Kidney (tissue), 14 donors: Measurements from ENCODE around the gene OR51B6. TPM values are rescaled to one million over a fixed set of nuclear protein-coding genes. Genes with fewer than 3 reads are reported as not detected.

Experiments used
- DNase-seq, 5 donors: peaks; one replicate each; pipeline ENCODE4 v3.0.0-alpha.2; 2013 to 2020
- FAIRE-seq: peaks from 2 replicates; lab custom pipeline; 2012; peaks lifted over from hg19 to GRCh38; lab: Jason Lieb, UNC
- H3K27ac ChIP-seq, 2 donors: one replicate each; pipeline ENCODE4 v1.7.0; 2013; ENCODE audit warnings: low read depth in 2 of 2, low read length in 2 of 2, inconsistent platforms in 1 of 2
- H3K27me3 ChIP-seq: one replicate; pipeline ENCODE4 v1.7.1; 2013; ENCODE audit warnings: low read length, inconsistent platforms; ENCODE audit not compliant: control insufficient read depth, insufficient read depth
- H3K36me3 ChIP-seq, 3 donors: one replicate each; pipeline versions ENCODE4 v1.7.0 to v1.7.1; 2013; ENCODE audit warnings: low read length in 3 of 3, control low read depth in 1 of 3, inconsistent platforms in 1 of 3; ENCODE audit not compliant: insufficient read depth in 3 of 3, control insufficient read depth in 2 of 3
- H3K4me1 ChIP-seq, 3 donors: one replicate each; pipeline versions ENCODE4 v1.7.0 to v1.7.1; 2013; ENCODE audit warnings: low read length in 3 of 3, inconsistent platforms in 1 of 3, low read depth in 1 of 3; ENCODE audit not compliant: control insufficient read depth in 2 of 3, insufficient read depth in 2 of 3
- H3K4me3 ChIP-seq, 3 donors: one replicate each; pipeline versions ENCODE4 v1.7.0 to v1.8.1; 2013; ENCODE audit warnings: low read length in 3 of 3, control low read depth in 1 of 3, inconsistent platforms in 1 of 3
- H3K9ac ChIP-seq, 3 donors: one replicate each; pipeline versions ENCODE4 v1.7.0 to v1.7.1; 2013; ENCODE audit warnings: low read length in 3 of 3, control low read depth in 1 of 3, inconsistent platforms in 1 of 3
- H3K9me3 ChIP-seq, 3 donors: one replicate each; pipeline versions ENCODE4 v1.7.0 to v1.7.1; 2013; ENCODE audit warnings: low read length in 3 of 3, control low read depth in 1 of 3, inconsistent platforms in 1 of 3; ENCODE audit not compliant: control insufficient read depth in 2 of 3, insufficient read depth in 1 of 3
- CTCF ChIP-seq: IDR thresholded peaks from 3 replicates; pipeline ENCODE4 v1.5.1; 2012; ENCODE audit warnings: mild to moderate bottlenecking, moderate library complexity, borderline replicate concordance; ENCODE audit not compliant: insufficient read depth; ENCODE audit errors: extremely low read depth
- intact Hi-C: fragments of 100-400 bp; cut with DNase I; formaldehyde crosslinking; loops from one replicate; pipeline ENCODE4 v1.11.1; 2022
- polyA plus RNA-seq: library from polyadenylated mRNA; stranded (reverse); fragments of 350-450 nt; fragmentation: Illumina TruSeq; extraction: RNeasy Lipid Tissue Mini Kit (QIAGEN cat#74804); gene quantifications from one replicate; pipeline ENCODE4 v1.2.3, GENCODE V29; 2014; ENCODE audit warnings: low read depth, low replicate concordance; ENCODE audit not compliant: insufficient read depth
- total RNA-seq: library from RNA; stranded (reverse); fragmentation: NEBNext Ultra II Directional; extraction: Animal tissue kit (Norgen Biotek cat#: 25700); gene quantifications from one replicate; pipeline ENCODE4 v1.2.1, GENCODE V29; 2021
- donor health status: control.
- donor health status: control.
- donor health status: control.
- donor health status: control.
- donor health status: control.
- donor health status: DM: yes; HTN: yes; CAD: no.
- donor health status: Normal renal cell carcinoma (clear cell type).

Gene OR51B6
- total and polyA plus RNA-seq, 2 donors from 2014 or later, result not detected

- Histone ChIP-seq H3K9ac (no peak overlapping the region), H3K4me1 (no peaks in the 10 kb centered on the region), H3K4me3 (no peak overlapping the region), H3K27me3 (no peaks in the 10 kb centered on the region), H3K27ac (no peak overlapping the region), H3K36me3 (no peaks in the 10 kb centered on the region), H3K9me3 (no peaks in the 10 kb centered on the region)
- no peak for DNase-seq
- no peak for FAIRE-seq
- TF ChIP-seq CTCF, result no peak
- intact Hi-C loops, result no loop called here
These were observed 11.5 kb upstream of the OR51B6 start for GRCh38 chr11:5339771-5340322.

- FAIRE-seq (no peak), DNase-seq (no peak)
- intact Hi-C loops, result no loop called here
- Histone ChIP-seq H3K27ac (no peak within 1 kb of the TSS), H3K36me3 (no peaks in the 10 kb centered on the region), H3K9ac (no peak within 1 kb of the TSS), H3K4me3 (no peak within 1 kb of the TSS), H3K9me3 (no peaks in the 10 kb centered on the region), H3K27me3 (no peaks in the 10 kb centered on the region), H3K4me1 (no peaks in the 10 kb centered on the region)
- TF ChIP-seq CTCF, result no peak
These were observed 7.6 kb upstream of the OR51B6 start, which contains the start of gene OR51B5 for GRCh38 chr11:5343474-5344335. TSS of gene OR51B5 (minus strand) at chr11:5343524. CDS start at chr11:5343524, 0 bp downstream.

DNA sequence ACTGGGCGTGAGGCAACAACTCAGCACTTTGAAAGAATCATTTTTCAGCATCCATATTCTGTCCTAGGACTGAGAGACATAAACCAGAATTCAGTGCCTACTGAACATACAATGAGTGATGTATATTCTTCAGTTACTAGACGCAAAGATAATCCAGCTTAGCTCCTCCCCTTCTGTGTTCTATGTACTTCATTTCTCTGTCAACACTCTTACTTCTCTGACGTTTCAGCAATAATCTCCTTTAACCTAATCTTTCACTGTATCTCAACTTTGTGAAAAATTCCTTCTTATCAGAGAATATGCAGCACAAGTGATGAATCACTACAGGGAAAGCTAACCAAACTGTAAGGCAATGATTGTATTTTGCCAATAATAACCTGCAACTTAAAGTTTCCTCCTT, 5.5 kb upstream of the OR51B6 start:
- Histone ChIP-seq H3K4me3 (no peak overlapping the region), H3K36me3 (no peaks in the 10 kb centered on the region), H3K27me3 (no peaks in the 10 kb centered on the region), H3K9ac (no peak overlapping the region), H3K27ac (no peak overlapping the region), H3K4me1 (no peaks in the 10 kb centered on the region), H3K9me3 (no peaks in the 10 kb centered on the region)
- intact Hi-C loops, result no loop called here
- no peak for TF ChIP-seq CTCF
- no peak for DNase-seq
- no peak for FAIRE-seq
